Ovary (tissue), 9 donors: ENCODE data around the gene OSBPL3. TPM values are rescaled to one million over a fixed set of nuclear protein-coding genes. Genes with fewer than 3 reads are reported as not detected.

ENCODE experiments used
- DNase-seq, 5 donors: peaks; one replicate each; pipeline ENCODE4 v3.0.0-alpha.2; 2019 to 2020
- H3K27ac ChIP-seq, 2 donors: fragments of 200-600 bp; one replicate each; pipeline versions ENCODE4 v1.5.1 to v1.8.0; 2019 to 2022
- H3K27me3 ChIP-seq: fragments of 200-600 bp; one replicate; pipeline ENCODE4 v1.8.0; 2022
- H3K36me3 ChIP-seq: fragments of 200-600 bp; sonication (generic); one replicate; pipeline ENCODE4 v1.5.1; 2019
- H3K4me1 ChIP-seq: one replicate; pipeline ENCODE4 v1.8.1; 2013; ENCODE audit warnings: mild to moderate bottlenecking, moderate library complexity; ENCODE audit not compliant: insufficient read depth
- H3K4me3 ChIP-seq: fragments of 200-600 bp; sonication (generic); one replicate; pipeline ENCODE4 v1.5.1; 2017
- H3K9me3 ChIP-seq, 2 donors: fragments of 200-600 bp in 1 of 2; sonication (generic) in 1 of 2; one replicate each; pipeline versions ENCODE4 v1.5.1 to v1.8.1; 2013 to 2019; ENCODE audit warnings: mild to moderate bottlenecking in 1 of 2, moderate library complexity in 1 of 2
- CTCF ChIP-seq, 3 donors: fragments of 450-650 bp in 2 of 3; fragments of 200-600 bp in 1 of 3; IDR thresholded peaks; one replicate each; pipeline versions ENCODE4 v1.5.1 to v1.8.0; 2016 to 2022; ENCODE audit warnings: antibody characterized with exemption in 3 of 3, mild to moderate bottlenecking in 1 of 3
- EP300 ChIP-seq: sonication (generic); formaldehyde crosslinking; IDR thresholded peaks from one replicate; pipeline ENCODE4 v1.6.1; 2017; ENCODE audit warnings: antibody characterized with exemption
- POLR2A ChIP-seq: fragments of 450-650 bp; IDR thresholded peaks from one replicate; pipeline ENCODE4 v1.6.1; 2017; ENCODE audit warnings: antibody characterized with exemption, mild to moderate bottlenecking, moderate library complexity
- WGBS, 3 donors: extraction: QIAGEN DNeasy Blood & Tissue Kit in 1 of 3; methylation state at CpG; one replicate each; pipeline versions ENCODE4 v1.1.5 to v1.1.7; 2013 to 2017; 5-methylcytosine and 5-hydroxymethylcytosine counted together
- intact Hi-C, 4 donors: fragments of 100-400 bp; cut with DNase I; formaldehyde crosslinking; loops; one replicate each; pipeline versions ENCODE4 v1.11.0 to v1.15.1; 2022 to 2023
- polyA plus RNA-seq, 2 donors: library from polyadenylated mRNA; stranded (reverse); fragments of 200-250 nt in 1 of 2; fragments of 350-450 nt in 1 of 2; fragmentation: Illumina TruSeq in 1 of 2; extraction: RNeasy Lipid Tissue Mini Kit (QIAGEN cat#74804) in 1 of 2; gene quantifications; one replicate each; pipeline ENCODE4 v1.2.3, GENCODE V29; 2013 to 2014
- total RNA-seq, 7 donors: library from RNA; depleted of rRNA in 2 of 7; stranded (reverse); fragments of >200 nt in 2 of 7; fragmentation: NEBNext Ultra II Directional in 3 of 7; extraction: Animal tissue kit (Norgen Biotek cat#: 25700) in 3 of 7; gene quantifications; one replicate each; pipeline versions ENCODE4 v1.1.0 to v1.2.4, GENCODE V29; 2016 to 2023
- donor health status: DM: no; HTN: no; CAD: no; lungs with moderate emphysema.
- donor health status: DM: no; HTN: no; CAD: no.
- donor health status: Bipolar disorder and iron deficiency.
- donor health status: DM: yes; HTN: yes; CAD: no.
- donor health status: DM: no; HTN: no; CAD: no.
- donor health status: DM: yes; HTN: yes; CAD: no.

Gene OSBPL3
- total and polyA plus RNA-seq, 9 donors: 6.0 to 29.1 (median 13.1) TPM

DNA sequence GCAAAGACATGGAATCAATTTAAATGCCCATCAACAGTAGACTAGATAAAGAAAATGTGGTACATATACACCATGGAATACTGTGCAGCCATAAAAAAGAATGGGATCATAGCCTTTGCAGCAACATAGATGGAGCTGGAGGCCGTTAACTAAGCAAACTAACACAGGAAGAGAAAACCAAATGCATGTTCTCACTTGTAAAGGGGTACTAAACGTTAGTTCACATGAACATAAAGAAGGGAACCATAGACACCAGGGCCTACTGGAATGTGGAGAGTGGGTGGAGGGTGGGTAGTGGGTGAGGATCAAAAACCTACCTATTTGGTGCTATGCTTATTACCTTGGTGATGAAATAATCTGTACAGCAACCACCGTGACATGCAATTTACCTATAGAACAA, 144.3 kb downstream of the OSBPL3 start:
- DNase-seq: no peak
- intact Hi-C loops: no loop called here
- Histone ChIP-seq H3K4me1 (no peaks in the 10 kb centered on the region), H3K9me3 (no peaks in the 10 kb centered on the region), H3K27ac (no peak overlapping the region), H3K27me3 (no peaks in the 10 kb centered on the region), H3K4me3 (no peak overlapping the region), H3K36me3 (no peaks in the 10 kb centered on the region)
- TF ChIP-seq CTCF (IDR thresholded peaks at IDR 0.05): no peak
- TF ChIP-seq EP300: no peak
- TF ChIP-seq POLR2A: no peak
- 90 to 97% (median 91%) methylated on average over 3 of the region's 3 CpGs for WGBS, 3 donors

- no peaks in the 10 kb centered on the region for H3K4me1 ChIP-seq
- H3K27ac ChIP-seq: no peak overlapping the region
- H3K36me3 ChIP-seq: no peaks in the 10 kb centered on the region
- no peak for DNase-seq
- H3K9me3 ChIP-seq: no peaks in the 10 kb centered on the region
- WGBS, 3 donors: 85 to 87% (median 86%) methylated on average over 25 of the region's 25 CpGs
- H3K4me3 ChIP-seq: no peak overlapping the region
- TF ChIP-seq CTCF (IDR thresholded peaks at IDR 0.05) (no peak), POLR2A (no peak), EP300 (no peak)
- no peaks in the 10 kb centered on the region for H3K27me3 ChIP-seq
- intact Hi-C loops: no loop called here
Observed at GRCh38 chr7:24834128-24834798, 145.7 kb downstream of the OSBPL3 start.

GRCh38 chr7:24833549-24833948, 146.4 kb downstream of the OSBPL3 start:
- WGBS, 3 donors: 71 to 78% (median 78%) methylated on average over 5 of the region's 5 CpGs
- Histone ChIP-seq H3K27me3 (no peaks in the 10 kb centered on the region), H3K36me3 (no peaks in the 10 kb centered on the region), H3K4me3 (no peak overlapping the region), H3K4me1 (no peaks in the 10 kb centered on the region), H3K27ac (no peak overlapping the region), H3K9me3 (no peaks in the 10 kb centered on the region)
- TF ChIP-seq EP300: no peak
- intact Hi-C loops: no loop called here
- DNase-seq: no peak

DNA sequence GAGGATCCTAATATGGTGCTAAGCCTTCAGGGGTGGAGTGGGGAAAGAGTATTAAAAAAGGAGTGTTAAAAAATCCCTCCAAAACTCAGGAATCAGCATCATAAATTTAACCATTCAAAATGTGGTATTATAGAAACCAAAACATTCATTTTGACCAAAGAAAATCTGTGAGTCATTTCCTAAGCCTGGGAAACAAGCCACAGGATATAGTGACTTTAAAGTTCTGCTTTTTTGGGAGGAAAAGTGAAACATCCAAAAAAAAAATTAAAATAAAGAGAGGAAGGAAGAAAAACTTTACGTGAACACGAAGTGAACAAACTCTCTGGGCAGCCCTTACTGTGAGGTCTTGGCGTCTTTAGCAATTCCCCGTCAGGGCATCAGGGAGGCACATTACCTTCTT, 148.7 kb downstream of the OSBPL3 start:
- WGBS, 3 donors: 54 to 66% (median 60%) methylated on average over 4 of the region's 4 CpGs
- intact Hi-C loops: no loop called here
- H3K27ac ChIP-seq: no peak overlapping the region

More for the DNA sequence above, 148.7 kb downstream of the OSBPL3 start:
- H3K4me3 ChIP-seq: no peak overlapping the region
- no peak for DNase-seq
- H3K9me3 ChIP-seq: no peaks in the 10 kb centered on the region
- no peak for TF ChIP-seq POLR2A
- TF ChIP-seq CTCF (IDR thresholded peaks at IDR 0.05): no peak
- no peak for TF ChIP-seq EP300
- H3K36me3 ChIP-seq: no peaks in the 10 kb centered on the region
- H3K27me3 ChIP-seq: no peaks in the 10 kb centered on the region
- peaks cover 2% of the 10 kb centered on the region for H3K4me1 ChIP-seq
